ENCODE data around the gene IMPG1. TPM values are rescaled to one million over a fixed set of nuclear protein-coding genes. Genes with fewer than 3 reads are reported as not detected.

IMPG1 gene
- total RNA-seq, 2 donors from 2014 or later, result not detected

GRCh38 chr6:75991941-75992340 lies 80.5 kb downstream of the IMPG1 start:
- Mint-ChIP-seq H3K4me1 (peaks cover 22% of the 10 kb centered on the region), H3K9me3 (no peaks in the 10 kb centered on the region), H3K4me3 (no peak overlapping the region), H3K27ac (no peak overlapping the region), H3K27me3 (ENCODE audit: insufficient read depth) (no peaks in the 10 kb centered on the region), H3K36me3 (ENCODE audit: low read depth) (no peaks in the 10 kb centered on the region)
- DNase-seq, result peak; percentile 55
- Histone ChIP-seq H3K9me3 (ENCODE audit: control insufficient read depth, low read length) (no peaks in the 10 kb centered on the region), H3K4me3 (ENCODE audit: low read length) (no peak overlapping the region), H3K27me3 (ENCODE audit: control insufficient read depth, insufficient read depth, low read length, poor library complexity, severe bottlenecking) (no peaks in the 10 kb centered on the region), H3K36me3 (ENCODE audit: control insufficient read depth, insufficient read depth, low read length) (no peaks in the 10 kb centered on the region), H3K27ac (ENCODE audit: low read depth, low read length) (no peak overlapping the region), H3K9ac (ENCODE audit: extremely low read depth, low read length, poor library complexity, severe bottlenecking) (no peak overlapping the region), H3K4me1 (ENCODE audit: control insufficient read depth, insufficient read depth, low read length) (no peaks in the 10 kb centered on the region)
- 74 to 90% methylated on average over 2 of the region's 2 CpGs for WGBS, 2 experiments (ENCODE audit: insufficient coverage in 1 of 2, insufficient read length in 1 of 2)
- TF ChIP-seq CTCF (conservative IDR thresholded peaks at IDR 0.05), result peak; percentile 58

- no peak overlapping the region for H3K27ac ChIP-seq (ENCODE audit: low read depth, low read length)
- DNase-seq, result no peak
- Mint-ChIP-seq H3K36me3 (ENCODE audit: low read depth) (no peaks in the 10 kb centered on the region), H3K27ac (no peak overlapping the region), H3K4me1 (peaks cover 2% of the 10 kb centered on the region), H3K27me3 (ENCODE audit: insufficient read depth) (no peaks in the 10 kb centered on the region), H3K4me3 (no peak overlapping the region), H3K9me3 (no peaks in the 10 kb centered on the region)
- H3K4me3 ChIP-seq (ENCODE audit: low read length), result no peak overlapping the region
- H3K36me3 ChIP-seq (ENCODE audit: control insufficient read depth, insufficient read depth, low read length), result no peaks in the 10 kb centered on the region
- TF ChIP-seq CTCF (conservative IDR thresholded peaks at IDR 0.05), result no peak
- no peak overlapping the region for H3K9ac ChIP-seq (ENCODE audit: extremely low read depth, low read length, poor library complexity, severe bottlenecking)
- 71 to 89% methylated on average over 1 to 3 of the region's 3 CpGs for WGBS, 2 experiments (ENCODE audit: insufficient coverage in 1 of 2, insufficient read length in 1 of 2)
- no peaks in the 10 kb centered on the region for H3K4me1 ChIP-seq (ENCODE audit: control insufficient read depth, insufficient read depth, low read length)
- no peaks in the 10 kb centered on the region for H3K27me3 ChIP-seq (ENCODE audit: control insufficient read depth, insufficient read depth, low read length, poor library complexity, severe bottlenecking)
- no peaks in the 10 kb centered on the region for H3K9me3 ChIP-seq (ENCODE audit: control insufficient read depth, low read length)
Observed at GRCh38 chr6:75986935-75987334, 85.5 kb downstream of the IMPG1 start.

- WGBS, 2 experiments (ENCODE audit: insufficient coverage in 1 of 2, insufficient read length in 1 of 2), result 86 to 96% methylated on average over 2 to 4 of the region's 4 CpGs
- Histone ChIP-seq H3K27ac (ENCODE audit: low read depth, low read length) (no peak overlapping the region), H3K36me3 (ENCODE audit: control insufficient read depth, insufficient read depth, low read length) (no peaks in the 10 kb centered on the region), H3K4me1 (ENCODE audit: control insufficient read depth, insufficient read depth, low read length) (no peaks in the 10 kb centered on the region), H3K9ac (ENCODE audit: extremely low read depth, low read length, poor library complexity, severe bottlenecking) (no peak overlapping the region), H3K9me3 (ENCODE audit: control insufficient read depth, low read length) (no peaks in the 10 kb centered on the region), H3K27me3 (ENCODE audit: control insufficient read depth, insufficient read depth, low read length, poor library complexity, severe bottlenecking) (no peaks in the 10 kb centered on the region), H3K4me3 (ENCODE audit: low read length) (no peak overlapping the region)
- H3K36me3 Mint-ChIP-seq (ENCODE audit: low read depth), result no peaks in the 10 kb centered on the region
- no peak for DNase-seq
- H3K4me1 Mint-ChIP-seq, result no peaks in the 10 kb centered on the region
- no peaks in the 10 kb centered on the region for H3K9me3 Mint-ChIP-seq
- no peak overlapping the region for H3K27ac Mint-ChIP-seq
- no peak for TF ChIP-seq CTCF (conservative IDR thresholded peaks at IDR 0.05)
- H3K27me3 Mint-ChIP-seq (ENCODE audit: insufficient read depth), result no peaks in the 10 kb centered on the region
- H3K4me3 Mint-ChIP-seq, result no peak overlapping the region
Observed at GRCh38 chr6:75975904-75976303, 96.6 kb downstream of the IMPG1 start.

All from endodermal cell (in vitro differentiated cells).